GM12878 (cell line): ENCODE measurements around the gene ATXN8OS.
"Not testable (repeated sequence)": the region's sequence is repeated elsewhere in the genome, so short reads cannot be mapped to it uniquely, and the experiment has no call there.

Experiments used
- EZH2 ChIP-seq: IDR thresholded peaks from 2 replicates; pipeline ENCODE4 v1.6.1; 2012; ENCODE audit warnings: low read depth, mild to moderate bottlenecking, control low read depth, inconsistent platforms, low read length, borderline replicate concordance; ENCODE audit not compliant: control insufficient read depth
- HCFC1 ChIP-seq: fragments of 150-350 bp; IDR thresholded peaks from 2 replicates; pipeline ENCODE4 v1.6.1; 2014; ENCODE audit warnings: low read length

DNA sequence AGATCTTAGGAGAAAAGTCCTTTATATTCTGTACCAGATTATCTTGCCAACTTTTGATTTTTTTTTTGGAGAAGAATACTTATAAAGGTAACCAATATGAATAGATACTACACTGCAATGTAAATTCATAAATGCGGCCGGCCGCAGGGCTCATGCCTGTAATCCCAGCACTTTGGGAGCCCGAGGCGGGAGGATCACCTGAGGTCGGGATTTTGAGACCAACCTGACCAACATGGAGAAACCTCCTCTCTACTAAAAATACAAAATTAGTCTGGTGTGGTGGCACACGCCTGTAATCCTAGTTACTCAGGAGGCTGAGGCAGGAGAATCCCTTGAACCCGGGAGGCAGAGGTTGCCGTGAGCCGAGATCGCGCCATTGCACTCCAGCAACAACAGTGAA, 35.0 kb downstream of the ATXN8OS start:
- not testable (repeated sequence) for TF ChIP-seq EZH2, HCFC1
